ENCODE data around the gene FGF14.

DNA sequence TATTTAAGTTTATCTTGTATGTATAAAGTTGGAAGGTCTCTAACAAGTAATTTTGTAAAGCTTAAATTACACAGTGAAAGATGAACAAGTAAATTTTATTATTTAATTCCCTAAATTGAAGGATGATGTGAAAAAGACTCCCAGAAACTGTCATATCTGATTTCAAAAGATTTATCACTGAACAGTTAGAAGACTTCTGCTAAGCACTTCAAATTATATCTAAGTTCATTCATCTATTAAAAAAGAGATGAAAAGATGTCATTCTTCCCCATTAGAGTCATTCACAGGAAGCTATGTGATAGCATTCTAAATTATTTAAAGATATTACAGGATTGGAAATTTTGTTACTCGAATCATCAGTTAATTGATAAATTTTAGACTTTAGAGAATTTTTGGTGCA is 590.0 kb downstream of the FGF14 start:
- no peak for TF ChIP-seq CTCF (IDR thresholded peaks at IDR 0.05)
- TF ChIP-seq POLR2A (IDR thresholded peaks at IDR 0.05), result no peak
